ENCODE data around the gene UBE2J2.

Gene UBE2J2

DNA sequence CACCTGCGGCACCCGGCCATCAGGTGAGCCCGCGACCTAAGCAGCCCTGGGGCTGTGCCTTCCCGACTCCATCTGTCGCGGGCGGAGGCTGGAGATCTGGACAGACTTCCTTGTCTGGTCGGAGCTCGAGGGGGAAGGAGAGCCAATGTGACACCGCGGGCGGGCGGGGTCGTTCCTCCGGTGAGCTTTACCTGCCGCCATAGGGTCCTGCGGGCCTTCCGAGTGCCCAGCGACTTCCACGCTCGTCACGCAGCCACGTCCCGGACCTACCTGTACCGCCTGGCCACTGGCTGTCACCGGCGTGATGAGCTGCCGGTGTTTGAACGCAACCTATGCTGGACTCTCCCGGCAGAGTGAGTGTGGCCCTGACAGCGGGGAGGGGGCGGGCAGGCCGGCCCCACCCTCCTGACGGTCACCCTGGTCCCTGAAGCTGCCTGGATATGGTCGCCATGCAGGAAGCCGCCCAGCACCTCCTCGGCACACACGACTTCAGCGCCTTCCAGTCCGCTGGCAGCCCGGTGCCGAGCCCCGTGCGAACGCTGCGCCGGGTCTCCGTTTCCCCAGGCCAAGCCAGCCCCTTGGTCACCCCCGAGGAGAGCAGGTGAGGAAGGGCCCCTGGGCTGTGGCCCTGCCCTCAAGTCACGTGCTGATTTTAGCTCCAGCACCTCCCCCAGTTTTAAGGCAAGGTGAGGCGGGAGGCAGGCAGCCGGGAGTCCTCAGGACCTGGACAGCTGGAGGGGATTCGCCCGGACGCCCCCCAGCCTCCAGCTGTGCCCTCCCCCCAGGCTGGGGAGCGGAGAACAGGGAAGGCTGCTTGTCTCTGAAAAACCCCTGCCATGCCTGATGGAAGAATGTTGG lies 35.8 kb upstream of the UBE2J2 start:
- no peak for DNase-seq

GRCh38 chr1:1308756-1309250 lies 35.1 kb upstream of the UBE2J2 start:
- no peak for DNase-seq

GRCh38 chr1:1307923-1308755 lies 34.5 kb upstream of the UBE2J2 start, which contains the start of the genes ACAP3 and PUSL1:
TSS of gene ACAP3 (minus strand) at chr1:1307930. CDS start at chr1:1307815, 115 bp downstream.
TSS of gene PUSL1 (plus strand) at chr1:1308597. CDS start at chr1:1308644, 47 bp downstream.
- peak; percentile 82 to 94 (median 85) for DNase-seq

- DNase-seq = no peak
Observed at GRCh38 chr1:1307261-1307922, 33.7 kb upstream of the UBE2J2 start.

DNA sequence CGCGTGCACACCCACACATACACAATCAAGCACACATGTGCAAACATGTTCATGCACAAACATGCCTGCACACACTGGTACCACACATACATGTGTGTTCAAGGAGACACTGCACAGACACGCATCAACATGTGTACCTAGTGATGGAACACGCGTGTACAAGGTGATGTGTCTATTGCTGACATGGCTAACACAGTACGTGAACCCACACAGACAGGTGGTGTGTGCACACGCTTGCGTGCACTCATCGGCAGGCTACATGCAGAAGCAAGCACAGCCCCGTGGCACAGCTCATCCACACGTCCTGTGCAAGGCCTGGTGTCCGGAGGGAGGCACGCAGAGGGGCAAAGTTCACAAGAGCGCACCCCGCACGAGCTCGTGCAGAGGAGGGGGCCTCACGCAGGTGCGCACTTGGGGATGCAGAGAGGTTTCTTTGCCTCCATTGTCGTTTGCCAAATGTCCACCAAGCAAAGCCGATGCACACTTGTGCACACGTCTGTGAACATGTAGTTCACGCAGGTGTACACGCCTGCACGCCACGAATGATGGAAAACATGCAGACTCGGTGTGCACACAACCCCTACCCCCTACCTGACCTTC lies 33.1 kb upstream of the UBE2J2 start:
- no peak for DNase-seq

DNA sequence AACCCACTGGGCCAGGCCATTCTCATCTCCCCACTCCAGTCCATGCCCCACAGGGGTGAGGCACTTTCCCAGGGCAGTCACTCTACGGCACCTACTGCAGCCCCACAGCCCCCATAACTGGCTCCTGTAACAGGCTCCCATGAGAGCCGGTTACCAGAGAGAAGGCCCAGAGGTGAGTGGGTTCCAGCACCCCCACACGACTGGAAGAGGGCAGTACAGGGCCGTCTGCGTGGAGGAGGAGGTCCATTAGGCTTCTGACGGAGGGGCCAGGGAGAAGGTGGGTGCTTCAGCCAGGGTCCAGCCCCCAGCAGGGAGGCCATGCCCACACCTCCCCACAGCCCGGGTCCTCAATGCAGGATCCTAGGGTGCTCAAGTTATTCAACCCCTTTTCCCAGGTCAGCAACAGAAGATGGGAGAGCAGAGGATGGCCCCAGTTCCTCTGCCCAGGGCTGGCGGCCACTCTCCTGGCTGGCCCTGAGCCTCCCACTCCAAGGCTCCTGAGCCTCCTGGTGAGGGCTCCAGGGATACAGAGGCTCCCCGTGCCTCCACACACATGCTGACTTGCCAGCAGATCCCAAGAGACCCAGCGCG lies 32.5 kb upstream of the UBE2J2 start:
- peak in 1 of 5 donors; percentile 23 for DNase-seq

- peak in 4 of 5 donors; percentile 39 to 79 (median 46) for DNase-seq
Observed at GRCh38 chr1:1305300-1306069, 31.8 kb upstream of the UBE2J2 start.

DNA sequence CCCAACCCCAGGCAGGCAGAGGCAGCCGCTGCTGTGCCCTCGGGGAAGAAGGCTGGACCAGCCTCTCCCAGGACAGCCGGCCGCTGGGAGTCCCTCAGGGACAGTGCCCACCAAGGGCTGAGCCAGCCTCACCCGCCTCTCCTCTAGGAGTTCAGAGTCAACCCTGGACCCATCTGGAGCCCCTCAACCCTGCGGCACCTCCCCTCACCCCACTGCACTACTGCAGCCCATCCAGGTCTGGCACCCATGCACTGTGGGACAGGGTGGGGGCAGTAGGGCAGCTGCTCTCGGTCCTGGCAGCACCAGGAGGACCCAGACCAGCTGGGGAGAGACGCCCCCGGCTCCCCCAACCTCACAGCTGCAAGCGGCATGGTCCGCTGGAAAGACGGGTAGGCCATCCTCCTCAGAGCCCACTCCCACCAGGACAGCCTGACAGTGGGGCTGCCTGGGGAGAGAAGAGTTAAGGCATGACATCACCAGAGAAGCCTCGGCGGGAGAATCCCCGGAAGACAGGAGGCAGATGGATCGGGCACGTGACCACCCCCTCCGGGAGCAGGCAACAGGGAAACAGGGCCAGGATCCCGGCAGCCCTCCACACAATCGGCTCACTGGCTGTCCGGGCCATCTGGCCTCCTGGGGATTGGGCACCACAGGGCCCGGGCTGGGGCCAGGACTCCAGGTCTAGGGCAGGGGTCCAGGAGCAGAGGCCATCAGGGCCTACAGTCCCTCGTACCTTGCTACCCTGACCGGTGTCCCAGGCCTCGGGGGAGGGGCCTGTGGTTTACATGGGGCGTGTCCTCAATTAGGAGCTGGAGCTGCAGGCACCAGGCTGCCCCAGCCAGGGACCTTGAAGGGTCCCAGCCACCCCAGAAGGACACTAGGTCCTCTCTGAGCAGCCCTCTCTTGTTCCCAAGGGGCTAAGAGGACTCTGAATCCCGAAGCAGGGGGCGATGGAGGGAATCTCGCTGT lies 31.0 kb upstream of the UBE2J2 start:
- no peak for DNase-seq

DNA sequence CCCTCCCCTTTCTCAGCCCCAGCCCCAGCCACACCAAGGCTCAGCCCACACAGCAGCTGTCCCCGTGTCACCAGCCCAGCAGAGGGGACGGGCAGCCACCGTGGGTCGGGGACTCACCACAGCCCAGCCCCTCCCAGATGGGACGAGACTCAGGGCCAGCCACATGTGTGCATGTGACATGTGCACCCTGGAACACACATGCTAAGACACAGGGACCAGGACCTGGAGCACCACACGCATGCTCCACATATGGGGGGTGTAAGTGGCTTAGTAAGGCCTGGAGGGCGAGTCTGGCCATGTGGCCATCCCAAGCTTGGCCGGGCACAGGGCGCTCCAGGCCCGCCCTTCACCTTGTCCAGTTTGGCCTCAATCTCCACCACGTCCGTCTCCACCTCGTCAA lies 30.1 kb upstream of the UBE2J2 start:
- no peak for DNase-seq

GRCh38 chr1:1302951-1303509 lies 29.4 kb upstream of the UBE2J2 start:
- DNase-seq = no peak

- DNase-seq = no peak
Observed at GRCh38 chr1:1302006-1302430, 28.4 kb upstream of the UBE2J2 start.

- DNase-seq = no peak
Observed at GRCh38 chr1:1300352-1300739, 26.7 kb upstream of the UBE2J2 start.

DNA sequence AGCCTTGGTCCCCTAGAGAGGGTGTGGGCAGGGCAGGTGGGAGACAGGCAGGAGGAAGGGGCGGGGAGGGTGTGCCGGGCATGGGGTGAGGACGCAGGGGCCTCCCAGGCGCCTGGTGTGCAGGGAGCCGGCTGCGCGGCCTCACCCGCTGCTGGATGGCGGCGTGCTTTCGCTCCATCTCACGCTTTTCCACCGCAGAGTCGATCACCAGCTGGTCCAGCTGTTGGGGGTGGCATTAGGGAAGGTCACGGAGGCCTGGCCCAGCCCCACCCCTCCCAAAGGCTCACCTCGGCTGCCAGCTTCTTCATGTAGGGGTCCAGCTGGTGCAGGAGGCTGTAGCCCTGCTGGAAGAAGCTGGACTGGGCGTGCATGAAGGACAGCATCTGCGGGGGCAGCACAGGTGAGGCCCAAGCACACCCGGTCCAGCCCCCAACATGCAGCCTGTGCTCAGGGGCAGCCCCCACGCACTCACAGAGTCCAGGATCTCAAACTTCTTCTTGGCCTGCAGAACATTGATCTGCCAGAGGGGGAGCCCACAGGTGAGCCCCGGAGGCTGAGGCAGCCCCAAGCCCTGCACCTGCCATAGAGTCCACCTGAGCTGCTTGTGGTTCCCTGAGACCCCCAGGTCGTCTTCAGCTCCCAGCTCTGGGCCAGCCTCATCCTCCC lies 26.2 kb upstream of the UBE2J2 start:
- no peak for DNase-seq

GRCh38 chr1:1298861-1299685 lies 25.4 kb upstream of the UBE2J2 start:
- DNase-seq = peak in 1 of 5 donors; percentile 0

- no peak for DNase-seq
Observed at GRCh38 chr1:1297802-1298424, 24.3 kb upstream of the UBE2J2 start.

- DNase-seq = no peak
Observed at GRCh38 chr1:1296070-1297061, 22.7 kb upstream of the UBE2J2 start.

All from T-helper 1 cell (primary cell).